Epidermal melanocyte (primary cell): ENCODE data around the gene BCAM.

Experiments used
- DNase-seq: peaks from one replicate; pipeline ENCODE4 v3.0.0; 2011; ENCODE audit warnings: low spot score; ENCODE audit not compliant: insufficient read length

BCAM gene

DNA sequence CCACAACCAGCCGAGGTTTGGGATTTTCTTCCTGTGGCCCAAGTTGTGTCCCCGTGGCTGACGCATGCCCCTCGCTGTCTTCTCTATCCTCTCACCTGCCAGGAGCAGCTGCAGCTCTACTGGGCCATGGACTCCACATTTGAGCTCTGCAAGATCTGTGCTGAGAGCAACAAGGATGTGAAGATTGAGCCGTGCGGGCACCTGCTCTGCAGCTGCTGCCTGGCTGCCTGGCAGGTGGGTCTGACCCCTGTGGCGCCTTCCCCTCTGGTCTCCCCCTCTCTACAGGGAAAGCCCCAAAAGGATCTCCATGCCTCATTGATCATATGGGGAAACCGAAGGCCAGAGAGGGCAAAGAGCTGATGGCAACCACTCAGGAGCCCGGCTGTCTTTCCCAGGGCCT lies 16.6 kb upstream of the BCAM start:
- DNase-seq, result no peak

GRCh38 chr19:44794610-44795009 lies 14.3 kb upstream of the BCAM start:
- no peak for DNase-seq

DNA sequence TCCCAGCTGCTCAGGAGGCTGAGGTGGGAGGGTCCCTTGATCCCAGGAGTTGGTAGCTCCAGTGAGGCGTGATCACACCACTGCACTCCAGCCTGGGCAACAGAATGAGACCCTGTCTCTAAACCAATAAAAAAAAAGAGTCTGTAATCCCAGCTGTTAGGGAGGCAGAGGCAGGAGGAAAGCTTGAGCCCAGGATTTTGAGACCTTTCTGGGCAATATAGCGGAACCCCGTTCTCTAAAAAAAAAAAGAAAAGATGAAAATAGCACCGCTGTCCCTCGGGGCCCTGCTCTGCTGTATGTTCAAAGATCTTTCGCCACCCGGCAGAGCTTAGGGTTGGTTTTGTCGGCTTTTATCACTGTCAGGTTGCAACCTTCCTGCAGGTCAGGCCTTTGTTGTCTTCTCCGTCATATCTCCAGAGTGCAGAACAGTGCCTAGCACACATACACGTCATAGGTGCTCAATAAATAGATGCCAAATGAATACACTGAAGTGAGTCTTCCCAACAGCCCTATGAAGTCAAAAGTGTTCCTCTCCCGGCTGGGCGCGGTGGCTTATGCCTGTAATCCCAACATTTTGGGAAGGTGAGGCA lies 13.4 kb upstream of the BCAM start:
- no peak for DNase-seq

DNA sequence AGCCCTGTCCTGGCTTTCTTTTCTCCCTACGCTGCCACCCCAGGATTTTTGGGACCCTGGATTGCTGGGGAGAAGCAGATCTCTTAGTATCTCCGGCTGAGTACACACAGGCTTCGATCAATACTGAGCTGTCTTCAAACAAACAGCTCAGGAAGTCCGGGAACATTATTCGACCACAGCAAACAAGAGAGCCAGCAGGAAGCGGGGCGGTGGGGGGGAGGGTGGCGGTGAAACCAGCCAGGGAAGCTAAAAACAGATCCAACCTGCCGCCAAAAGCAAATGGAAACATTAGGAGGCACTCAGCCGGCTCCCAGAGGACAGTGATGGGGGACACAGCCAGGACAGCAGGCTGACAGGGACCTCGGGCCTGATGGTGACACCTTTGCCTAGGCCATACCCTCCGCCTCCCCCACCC lies 12.2 kb upstream of the BCAM start:
- DNase-seq, result peak; percentile 7

GRCh38 chr19:44799627-44800346 lies 9.1 kb upstream of the BCAM start:
- no peak for DNase-seq

GRCh38 chr19:44800461-44800860 lies 8.4 kb upstream of the BCAM start:
- DNase-seq, result peak; percentile 74

DNA sequence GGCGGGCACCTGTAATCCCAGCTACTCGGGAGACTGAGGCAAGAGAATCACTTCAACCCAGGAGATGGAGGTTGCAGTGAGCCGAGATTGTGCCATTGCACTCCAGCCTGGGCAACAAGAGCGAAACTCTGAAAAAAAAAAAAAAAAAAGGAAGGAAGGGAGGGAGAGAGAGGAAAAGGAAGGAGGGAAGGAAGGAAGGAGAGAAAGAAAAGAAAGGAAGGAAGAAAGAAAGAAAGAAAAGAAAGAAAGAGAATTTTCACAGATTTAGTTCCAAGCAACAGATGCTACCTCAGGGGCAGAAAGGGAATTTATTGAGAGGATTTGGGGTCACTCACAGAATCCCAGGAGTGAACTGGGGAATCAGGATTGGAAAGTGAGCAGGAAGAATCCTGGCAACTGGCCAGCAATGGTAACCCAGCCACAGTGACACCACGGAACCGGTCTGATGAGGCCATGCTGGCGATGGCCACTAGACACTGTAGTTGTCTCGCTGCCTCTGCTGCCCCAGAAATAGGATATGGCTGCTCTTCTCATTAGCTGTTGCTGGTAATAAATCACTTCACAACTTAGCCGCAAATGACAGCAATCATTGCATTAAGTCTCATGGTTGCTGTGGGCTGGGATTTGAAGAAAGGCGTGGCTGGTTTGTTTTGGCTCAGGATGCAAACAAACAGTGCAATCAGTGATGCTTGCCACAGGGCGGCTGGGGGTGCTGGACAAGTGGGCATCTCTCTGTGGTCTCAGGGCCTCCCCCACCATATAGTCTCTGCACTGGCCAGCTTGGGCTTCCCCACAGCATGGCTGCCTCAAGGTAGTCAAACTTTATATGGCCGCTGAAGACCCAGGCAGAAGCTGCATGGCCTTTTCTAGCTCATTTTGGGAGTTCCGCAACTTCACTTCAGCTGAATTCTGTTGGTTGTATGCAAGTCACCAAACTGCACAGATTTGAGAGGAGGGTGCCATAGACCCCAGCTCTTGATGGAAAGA lies 5.2 kb upstream of the BCAM start:
- no peak for DNase-seq

DNA sequence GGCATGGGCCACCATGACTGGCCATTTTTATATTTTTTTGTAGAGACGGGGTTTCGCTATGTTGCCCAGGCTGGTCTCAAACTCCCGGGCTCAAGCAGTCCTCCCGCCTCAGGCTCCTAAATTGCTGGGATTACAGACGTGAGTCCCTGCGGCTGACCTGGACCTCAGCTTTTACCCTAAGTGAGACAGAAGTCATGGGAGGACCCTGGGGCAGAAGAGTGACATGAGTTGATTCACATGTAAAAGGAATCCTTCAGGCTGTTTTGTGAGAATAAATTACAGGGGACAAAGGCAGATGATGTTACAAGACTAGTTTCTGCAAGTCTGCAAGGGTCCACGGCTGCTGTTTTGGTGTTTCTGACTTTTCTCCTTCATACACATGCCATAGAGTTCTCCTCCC lies 2.6 kb upstream of the BCAM start:
- no peak for DNase-seq

DNA sequence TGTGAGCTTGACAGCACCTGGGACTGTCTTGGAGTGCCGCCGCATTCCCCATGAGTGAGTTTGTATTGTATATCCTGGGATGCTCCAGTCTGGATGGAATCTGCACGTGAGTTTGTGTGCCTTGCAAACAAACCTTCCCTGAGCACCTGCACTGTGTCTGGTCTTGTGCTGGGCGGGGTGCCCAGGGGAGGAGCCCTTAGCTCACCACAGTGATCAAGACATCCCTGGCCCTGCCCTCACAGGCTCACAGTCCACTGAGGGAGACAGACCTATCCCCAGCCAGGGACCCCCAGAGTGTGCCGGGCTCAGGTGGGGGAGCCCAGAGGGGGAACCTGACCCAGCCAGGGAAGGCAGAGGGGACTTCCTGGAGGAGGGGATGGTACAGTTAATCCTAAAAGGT lies 1.7 kb upstream of the BCAM start:
- DNase-seq, result no peak

GRCh38 chr19:44807652-44808462 lies 1.0 kb upstream of the BCAM start:
- no peak for DNase-seq

DNA sequence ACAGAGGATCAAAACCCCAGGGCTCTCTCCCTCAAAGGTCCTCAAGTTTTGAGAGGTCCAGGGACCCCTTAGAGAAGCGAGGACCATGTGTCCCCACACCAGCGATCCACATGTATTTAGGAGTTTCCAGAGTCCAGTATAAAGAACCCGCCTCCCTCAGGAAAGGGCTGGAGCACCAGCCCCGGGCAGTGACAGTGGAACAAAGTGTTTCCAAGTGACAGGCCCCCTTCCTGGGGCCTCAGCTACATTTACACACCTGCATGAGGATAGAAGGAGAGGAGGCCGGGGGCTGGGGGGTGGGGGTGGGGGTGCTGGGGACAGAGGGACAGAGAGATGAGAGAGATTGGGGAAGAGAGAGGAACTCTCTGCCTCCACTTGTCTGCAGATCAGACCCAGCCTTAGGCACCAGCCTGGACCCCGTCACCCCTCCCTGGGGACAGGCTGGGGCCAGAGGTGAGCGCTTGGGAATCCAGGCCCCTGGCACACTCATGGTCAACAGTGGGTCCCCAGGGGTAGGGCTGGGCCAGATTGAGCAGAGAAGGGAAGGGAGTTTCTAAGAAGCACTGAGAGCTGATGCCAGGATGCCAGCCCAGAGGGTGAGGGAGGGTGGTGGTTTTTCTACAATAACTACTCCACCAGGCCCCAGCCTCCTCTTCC lies 802 bp downstream of the BCAM start:
- no peak for DNase-seq

DNA sequence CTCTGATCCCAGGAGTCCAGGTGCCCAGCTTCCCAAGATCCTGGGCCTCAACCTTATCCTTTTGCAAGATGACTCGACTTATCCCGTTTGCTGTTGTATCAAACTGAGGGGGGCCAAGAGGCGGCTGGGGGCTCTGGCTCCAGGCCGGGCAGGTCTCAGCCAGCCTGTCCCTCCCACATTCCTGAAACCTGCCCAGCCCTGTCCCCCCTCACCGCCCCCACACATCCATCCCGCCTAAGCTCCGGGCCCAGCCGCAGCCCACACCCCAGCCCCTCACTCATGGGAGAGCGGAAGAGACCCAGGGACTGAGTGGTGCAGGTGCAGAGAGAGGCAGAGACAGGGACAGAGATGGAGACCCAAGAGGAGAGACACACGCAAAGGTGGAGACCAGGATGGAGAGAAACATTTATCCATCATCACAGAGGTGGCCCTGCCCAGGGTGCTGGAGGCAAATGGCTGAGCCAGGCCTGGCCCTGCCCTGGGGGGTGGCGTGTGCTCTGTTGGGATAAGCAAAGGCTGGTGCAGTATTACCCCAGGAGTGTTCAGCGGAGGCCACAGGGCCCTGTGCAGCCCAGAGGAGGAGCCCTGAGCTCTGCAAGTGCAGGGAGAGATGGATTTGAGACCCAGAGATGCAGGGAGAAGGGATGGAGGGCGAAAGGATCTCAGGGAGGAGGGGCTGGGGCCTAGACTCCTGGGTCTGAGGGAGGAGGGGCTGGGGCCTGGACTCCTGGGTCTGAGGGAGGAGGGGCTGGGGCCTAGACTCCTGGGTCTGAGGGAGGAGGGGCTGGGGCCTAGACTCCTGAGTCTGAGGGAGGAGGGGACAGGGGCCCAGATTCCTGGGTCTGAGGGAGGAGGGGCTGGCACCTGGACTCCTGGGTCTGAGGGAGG lies 1.6 kb downstream of the BCAM start:
- no peak for DNase-seq

GRCh38 chr19:44811122-44811419 lies 2.2 kb downstream of the BCAM start:
- DNase-seq, result no peak

- no peak for DNase-seq
Measured at GRCh38 chr19:44812142-44812718, 3.3 kb downstream of the BCAM start.

DNA sequence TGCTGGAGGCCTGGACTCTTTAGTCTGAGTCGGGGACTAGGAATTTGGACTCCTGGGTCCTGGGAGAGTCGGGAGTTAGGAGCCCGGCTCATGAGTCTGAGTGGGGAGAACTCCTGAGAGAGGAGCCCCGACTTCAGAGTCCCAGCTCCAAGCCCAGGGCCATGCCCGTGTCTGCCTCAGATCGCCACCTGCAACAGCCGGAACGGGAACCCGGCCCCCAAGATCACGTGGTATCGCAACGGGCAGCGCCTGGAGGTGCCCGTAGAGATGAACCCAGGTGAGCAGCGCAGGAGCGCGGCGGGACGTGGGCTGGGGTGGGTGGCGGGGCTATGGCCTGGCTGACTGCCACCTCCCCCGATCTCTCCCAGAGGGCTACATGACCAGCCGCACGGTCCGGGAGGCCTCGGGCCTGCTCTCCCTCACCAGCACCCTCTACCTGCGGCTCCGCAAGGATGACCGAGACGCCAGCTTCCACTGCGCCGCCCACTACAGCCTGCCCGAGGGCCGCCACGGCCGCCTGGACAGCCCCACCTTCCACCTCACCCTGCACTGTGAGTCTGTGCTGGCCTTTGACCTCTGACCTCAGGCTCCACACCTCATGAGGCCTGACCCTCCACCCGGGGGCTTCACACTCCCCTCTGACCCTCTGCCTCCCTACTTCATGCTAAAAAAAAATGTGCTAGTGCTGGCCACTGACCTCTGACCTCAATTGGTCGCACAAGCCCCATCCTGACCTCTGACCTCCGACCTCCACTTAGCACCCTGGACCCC lies 4.4 kb downstream of the BCAM start:
- DNase-seq, result no peak

- DNase-seq, result no peak
Measured at GRCh38 chr19:44813841-44814470, 5.1 kb downstream of the BCAM start.

DNA sequence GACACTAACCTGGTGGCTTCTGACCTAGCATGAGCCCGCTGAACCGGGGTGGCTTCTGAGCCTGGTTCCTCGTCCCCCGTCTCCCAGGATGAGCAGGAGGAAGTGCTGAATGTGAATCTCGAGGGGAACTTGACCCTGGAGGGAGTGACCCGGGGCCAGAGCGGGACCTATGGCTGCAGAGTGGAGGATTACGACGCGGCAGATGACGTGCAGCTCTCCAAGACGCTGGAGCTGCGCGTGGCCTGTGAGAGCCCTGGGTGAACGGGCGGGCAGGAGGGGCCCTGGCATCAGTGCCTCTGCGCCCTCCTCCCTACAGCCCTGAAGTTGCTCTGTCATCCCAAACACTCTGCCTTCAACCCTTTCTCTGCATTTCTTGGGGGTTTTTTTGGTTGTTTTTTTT lies 5.6 kb downstream of the BCAM start:
- DNase-seq, result no peak

DNA sequence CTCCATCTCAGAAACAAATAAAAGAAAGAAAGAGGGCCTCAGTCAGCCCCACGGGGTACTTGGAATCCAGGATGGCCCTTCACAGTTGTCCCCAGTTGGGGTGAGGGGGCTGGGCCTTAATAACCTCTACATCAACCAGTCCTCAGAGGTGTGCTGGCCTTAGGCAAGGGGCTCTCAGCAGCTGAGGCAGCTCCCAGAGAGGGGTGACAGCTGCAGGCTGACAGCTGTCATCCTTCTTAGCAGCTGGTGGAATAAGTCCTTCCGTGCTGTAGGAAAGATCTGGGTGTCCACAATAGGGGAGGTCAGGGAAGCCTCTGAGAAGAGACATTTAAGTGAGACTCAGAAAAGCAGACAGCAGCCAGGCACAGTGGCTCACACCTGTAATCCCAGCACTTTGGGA lies 7.4 kb downstream of the BCAM start:
- DNase-seq, result no peak
